HG03045 (cell line): Measurements from ENCODE around the gene CCDC87.
"Not testable (repeated sequence)": the region's sequence is repeated elsewhere in the genome, so short reads cannot be mapped to it uniquely, and the experiment has no call there.

Experiments
- ATAC-seq: cut with Tn5 transposase; IDR thresholded peaks from one replicate; pipeline ENCODE4 v1.9.1; 2021; ENCODE audit warnings: mild to moderate bottlenecking, moderate library complexity; ENCODE audit not compliant: unreplicated experiment

Gene CCDC87

GRCh38 chr11:66592457-66593302 is at the start of gene CCDC87, which contains the start of gene CCS:
Gene CCDC87, minus strand, starts transcription at chr11:66593063. Its CDS starts 48 bp downstream, at chr11:66593015.
Gene CCS, plus strand, starts transcription at chr11:66593185. Its CDS starts 77 bp downstream, at chr11:66593262.
- ATAC-seq, result peak; percentile 77

GRCh38 chr11:66641834-66642233 is 49.0 kb upstream of the CCDC87 start:
- no peak for ATAC-seq

- ATAC-seq, result not testable (repeated sequence)
These were observed 47.0 kb upstream of the CCDC87 start for GRCh38 chr11:66639814-66640340.

- no peak for ATAC-seq
These were observed 46.4 kb upstream of the CCDC87 start for GRCh38 chr11:66639066-66639813.

- ATAC-seq, result peak; percentile 96
These were observed 45.6 kb upstream of the CCDC87 start, which contains the start of gene RBM4 for GRCh38 chr11:66638177-66639065. Gene RBM4, plus strand, starts transcription at chr11:66638703. Its CDS starts 1,009 bp downstream, at chr11:66639712.

GRCh38 chr11:66637557-66638176 is 44.8 kb upstream of the CCDC87 start:
- no peak for ATAC-seq

- ATAC-seq, result no peak
These were observed 43.5 kb upstream of the CCDC87 start for GRCh38 chr11:66636411-66636810.

GRCh38 chr11:66632952-66633351 is 40.1 kb upstream of the CCDC87 start:
- ATAC-seq, result no peak

- ATAC-seq, result no peak
These were observed 39.0 kb upstream of the CCDC87 start for GRCh38 chr11:66631883-66632282.

GRCh38 chr11:66629356-66629755 is 36.5 kb upstream of the CCDC87 start:
- no peak for ATAC-seq

- ATAC-seq, result no peak
These were observed 35.3 kb upstream of the CCDC87 start for GRCh38 chr11:66628061-66628603.

- ATAC-seq, result no peak
These were observed 34.1 kb upstream of the CCDC87 start for GRCh38 chr11:66626926-66627325.

- no peak for ATAC-seq
These were observed 33.5 kb upstream of the CCDC87 start for GRCh38 chr11:66626382-66626781.

GRCh38 chr11:66625752-66626149 is 32.9 kb upstream of the CCDC87 start:
- no peak for ATAC-seq

GRCh38 chr11:66625041-66625751 is 32.3 kb upstream of the CCDC87 start:
- no peak for ATAC-seq

- no peak for ATAC-seq
These were observed 31.6 kb upstream of the CCDC87 start for GRCh38 chr11:66624450-66624849.

- ATAC-seq, result no peak
These were observed 26.3 kb upstream of the CCDC87 start for GRCh38 chr11:66619080-66619554.

- ATAC-seq, result no peak
These were observed 24.4 kb upstream of the CCDC87 start for GRCh38 chr11:66617155-66617834.
